A549 (cell line): ENCODE results near the gene NFATC3.

Source experiments
- EP300 ChIP-seq, 2 experiments: fragments of >200 bp; sonication (Bioruptor Twin); formaldehyde crosslinking; IDR thresholded peaks; 2 replicates in 1 of 2; 3 replicates in 1 of 2; pipeline ENCODE4 v1.6.1; 2016 to 2017
- KDM1A ChIP-seq: fragments of 200-600 bp; sonication (generic); IDR thresholded peaks from 2 replicates; pipeline ENCODE4 v1.6.1; 2016; ENCODE audit warnings: low read depth, mild to moderate bottlenecking
- KDM5A ChIP-seq: fragments of 200-600 bp; sonication (generic); IDR thresholded peaks from 2 replicates; pipeline ENCODE4 v1.6.1; 2016; ENCODE audit warnings: antibody characterized with exemption, mild to moderate bottlenecking
- POLR2A ChIP-seq: IDR thresholded peaks from 2 replicates; pipeline ENCODE4 v1.6.1; 2012; ENCODE audit warnings: mild to moderate bottlenecking, low read length
- RCOR1 ChIP-seq: fragments of 150-350 bp; IDR thresholded peaks from 2 replicates; pipeline ENCODE4 v1.6.1; 2014; ENCODE audit warnings: antibody characterized with exemption, low read length, low read depth
- RFX5 ChIP-seq: fragments of 450-650 bp; IDR thresholded peaks from 2 replicates; pipeline ENCODE4 v1.7.1; 2014; ENCODE audit warnings: antibody characterized with exemption, mild to moderate bottlenecking, moderate library complexity
- TP53 ChIP-seq: fragments of 250-450 bp; sonication (Bioruptor Pico); IDR thresholded peaks from 2 replicates; pipeline ENCODE4 v1.5.0; 2021; ENCODE audit warnings: mild to moderate bottlenecking, moderate library complexity
- TF ChIP-seq, protein P1 (sequence below): IDR thresholded peaks from 2 replicates; pipeline ENCODE4 v1.6.1; 2012
- TF ChIP-seq, protein P2 (sequence below): fragments of 250-450 bp; sonication (Bioruptor Pico); IDR thresholded peaks from 2 replicates; pipeline ENCODE4 v1.5.0; 2021; ENCODE audit warnings: mild to moderate bottlenecking, moderate library complexity, borderline replicate concordance
- TF ChIP-seq, protein P3 (sequence below): fragments of >200 bp; sonication (Bioruptor Twin); formaldehyde crosslinking; IDR thresholded peaks from 3 replicates; pipeline ENCODE4 v1.5.1; 2016
- TF ChIP-seq, protein P4 (sequence below): fragments of 450-650 bp; IDR thresholded peaks from 2 replicates; pipeline ENCODE4 v1.6.1; 2014; ENCODE audit warnings: antibody characterized with exemption

DNA sequence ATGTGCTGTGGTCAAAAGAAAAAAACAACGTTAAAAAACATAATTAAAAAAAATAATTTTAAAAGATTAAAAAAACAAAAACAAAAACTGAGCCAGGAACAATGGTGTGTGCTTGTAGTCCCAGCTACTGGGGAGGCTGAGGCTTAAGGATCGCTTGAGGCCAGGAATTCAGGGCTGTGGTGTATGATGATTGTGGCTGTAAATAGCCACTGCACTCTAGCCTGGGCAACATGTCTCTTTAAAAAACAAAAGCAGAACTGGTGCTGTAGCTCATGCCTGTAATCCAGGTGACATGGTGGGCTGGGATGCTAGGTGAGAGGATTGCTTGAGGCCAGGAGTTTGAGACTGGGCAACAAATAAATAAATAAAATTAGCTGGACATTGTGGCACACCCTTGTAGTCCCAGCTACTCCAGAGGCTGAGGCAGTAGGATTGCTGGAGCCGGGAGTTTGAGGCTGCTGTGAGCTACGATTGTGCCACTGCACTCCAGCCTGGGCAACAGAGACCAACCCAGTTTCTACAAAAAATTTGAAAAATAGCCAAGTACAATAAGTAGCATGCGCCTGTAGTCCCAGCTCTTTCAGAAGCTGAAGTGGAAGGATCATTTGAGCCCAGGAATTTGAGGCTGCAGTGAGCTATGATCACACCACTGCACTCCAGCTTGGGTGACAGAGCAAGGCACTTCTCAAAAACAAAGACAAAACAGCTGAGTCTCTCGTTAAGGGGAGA, 43.6 kb downstream of the NFATC3 start:
- TF ChIP-seq, protein P1, sequence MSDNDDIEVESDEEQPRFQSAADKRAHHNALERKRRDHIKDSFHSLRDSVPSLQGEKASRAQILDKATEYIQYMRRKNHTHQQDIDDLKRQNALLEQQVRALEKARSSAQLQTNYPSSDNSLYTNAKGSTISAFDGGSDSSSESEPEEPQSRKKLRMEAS: no peak
- TF ChIP-seq RCOR1 (no peak), POLR2A (no peak), KDM5A (no peak), EP300 (IDR thresholded peaks at IDR 0.05) (no peak), RFX5 (no peak), KDM1A (no peak), TP53 (CRISPR knock-in tag) (no peak)
- TF ChIP-seq, protein P2, sequence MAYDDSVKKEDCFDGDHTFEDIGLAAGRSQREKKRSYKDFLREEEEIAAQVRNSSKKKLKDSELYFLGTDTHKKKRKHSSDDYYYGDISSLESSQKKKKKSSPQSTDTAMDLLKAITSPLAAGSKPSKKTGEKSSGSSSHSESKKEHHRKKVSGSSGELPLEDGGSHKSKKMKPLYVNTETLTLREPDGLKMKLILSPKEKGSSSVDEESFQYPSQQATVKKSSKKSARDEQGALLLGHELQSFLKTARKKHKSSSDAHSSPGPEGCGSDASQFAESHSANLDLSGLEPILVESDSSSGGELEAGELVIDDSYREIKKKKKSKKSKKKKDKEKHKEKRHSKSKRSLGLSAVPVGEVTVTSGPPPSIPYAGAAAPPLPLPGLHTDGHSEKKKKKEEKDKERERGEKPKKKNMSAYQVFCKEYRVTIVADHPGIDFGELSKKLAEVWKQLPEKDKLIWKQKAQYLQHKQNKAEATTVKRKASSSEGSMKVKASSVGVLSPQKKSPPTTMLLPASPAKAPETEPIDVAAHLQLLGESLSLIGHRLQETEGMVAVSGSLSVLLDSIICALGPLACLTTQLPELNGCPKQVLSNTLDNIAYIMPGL (CRISPR knock-in tag): no peak
- TF ChIP-seq, protein P3, sequence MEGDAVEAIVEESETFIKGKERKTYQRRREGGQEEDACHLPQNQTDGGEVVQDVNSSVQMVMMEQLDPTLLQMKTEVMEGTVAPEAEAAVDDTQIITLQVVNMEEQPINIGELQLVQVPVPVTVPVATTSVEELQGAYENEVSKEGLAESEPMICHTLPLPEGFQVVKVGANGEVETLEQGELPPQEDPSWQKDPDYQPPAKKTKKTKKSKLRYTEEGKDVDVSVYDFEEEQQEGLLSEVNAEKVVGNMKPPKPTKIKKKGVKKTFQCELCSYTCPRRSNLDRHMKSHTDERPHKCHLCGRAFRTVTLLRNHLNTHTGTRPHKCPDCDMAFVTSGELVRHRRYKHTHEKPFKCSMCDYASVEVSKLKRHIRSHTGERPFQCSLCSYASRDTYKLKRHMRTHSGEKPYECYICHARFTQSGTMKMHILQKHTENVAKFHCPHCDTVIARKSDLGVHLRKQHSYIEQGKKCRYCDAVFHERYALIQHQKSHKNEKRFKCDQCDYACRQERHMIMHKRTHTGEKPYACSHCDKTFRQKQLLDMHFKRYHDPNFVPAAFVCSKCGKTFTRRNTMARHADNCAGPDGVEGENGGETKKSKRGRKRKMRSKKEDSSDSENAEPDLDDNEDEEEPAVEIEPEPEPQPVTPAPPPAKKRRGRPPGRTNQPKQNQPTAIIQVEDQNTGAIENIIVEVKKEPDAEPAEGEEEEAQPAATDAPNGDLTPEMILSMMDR: no peak
- TF ChIP-seq, protein P4, sequence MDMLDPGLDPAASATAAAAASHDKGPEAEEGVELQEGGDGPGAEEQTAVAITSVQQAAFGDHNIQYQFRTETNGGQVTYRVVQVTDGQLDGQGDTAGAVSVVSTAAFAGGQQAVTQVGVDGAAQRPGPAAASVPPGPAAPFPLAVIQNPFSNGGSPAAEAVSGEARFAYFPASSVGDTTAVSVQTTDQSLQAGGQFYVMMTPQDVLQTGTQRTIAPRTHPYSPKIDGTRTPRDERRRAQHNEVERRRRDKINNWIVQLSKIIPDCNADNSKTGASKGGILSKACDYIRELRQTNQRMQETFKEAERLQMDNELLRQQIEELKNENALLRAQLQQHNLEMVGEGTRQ: no peak
